ENCODE measurements around the gene RPH3AL. TPM values are rescaled to one million over a fixed set of nuclear protein-coding genes. Genes with fewer than 3 reads are reported as not detected.

The RPH3AL gene
- total and polyA plus RNA-seq, 10 of the 15 experiments (the other 5 are each of a cell fraction or from before 2014, with no cell fraction given) = 0.04 to 1.2 (median 0.47) TPM; not detected in 2

GRCh38 chr17:289409-289808 lies 63.2 kb downstream of the RPH3AL start (continued):
- TF ChIP-seq PRDM15 (CRISPR knock-in tag; IDR thresholded peaks at IDR 0.05) (no peak), TBL1XR1 (IDR thresholded peaks at IDR 0.05; ENCODE audit: low read depth, low read length) (no peak), KLF5 (IDR thresholded peaks at IDR 0.05; ENCODE audit: partially characterized antibody) (no peak), EZH2 (IDR thresholded peaks at IDR 0.05; ENCODE audit: borderline replicate concordance, control insufficient read depth, low read depth, low read length) (no peak), EGR1 (IDR thresholded peaks at IDR 0.05; ENCODE audit: borderline replicate concordance in 1 of 2, low read depth in 2 of 2, low read length in 2 of 2) (no peak), MAX (IDR thresholded peaks at IDR 0.05; ENCODE audit: low read depth, low read length) (no peak), CBFB (IDR thresholded peaks at IDR 0.05; ENCODE audit: low read depth) (no peak), TCF7 (IDR thresholded peaks at IDR 0.05; ENCODE audit: borderline replicate concordance) (no peak), ZNF274 (IDR thresholded peaks at IDR 0.05; ENCODE audit: insufficient read depth, insufficient read length) (no peak), BCL3 (IDR thresholded peaks at IDR 0.05; ENCODE audit: borderline replicate concordance, insufficient read depth, low read depth, low read length, poor library complexity, severe bottlenecking) (no peak)
